Measurements from ENCODE around the gene NEDD9. TPM values are rescaled to one million over a fixed set of nuclear protein-coding genes. Genes with fewer than 3 reads are reported as not detected.

NEDD9 gene
- total and polyA plus RNA-seq, 2 of the 13 experiments (the other 11 are each of a cell fraction or from before 2014, with no cell fraction given) = 27.1 to 389 TPM

DNA sequence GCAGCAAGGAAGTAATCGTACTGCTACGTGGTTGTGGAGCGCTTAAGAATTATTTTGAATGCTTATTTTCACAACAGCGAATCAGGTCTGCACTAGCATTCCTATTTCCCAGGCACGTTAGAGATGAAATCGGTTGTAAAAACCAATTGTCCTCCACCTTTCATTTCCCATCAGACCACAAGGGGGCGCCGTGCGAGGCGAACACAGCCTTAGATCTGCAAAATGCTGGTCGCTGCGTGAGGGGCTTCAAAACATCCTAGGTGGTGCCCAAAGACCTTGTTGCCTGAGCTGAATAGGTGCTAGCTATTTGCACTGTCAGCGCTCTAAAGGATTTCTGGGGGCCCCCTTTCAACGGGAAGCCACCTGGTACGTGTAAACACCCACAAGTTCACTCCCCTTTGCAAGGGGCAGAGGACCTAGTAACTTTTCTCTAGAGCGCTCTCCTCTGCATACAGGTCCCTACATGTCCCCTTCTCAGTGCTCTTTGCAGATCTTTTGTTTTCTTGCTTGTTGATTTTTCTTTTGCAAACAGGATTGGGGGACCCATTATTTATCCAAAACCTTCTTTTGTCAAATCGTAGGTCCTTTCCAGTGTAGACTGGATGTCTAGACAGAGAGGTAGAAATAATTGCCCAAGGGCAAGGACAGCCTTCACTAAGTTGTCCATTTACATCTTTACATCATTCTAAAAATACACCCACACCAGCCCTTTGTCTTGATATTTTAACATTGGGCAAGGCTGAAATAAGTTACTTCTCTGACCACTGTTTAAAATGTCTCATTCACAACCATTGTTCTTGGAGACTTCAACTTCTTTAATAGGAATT, 59.8 kb downstream of the NEDD9 start (continued):
- TF ChIP-seq, protein P1, sequence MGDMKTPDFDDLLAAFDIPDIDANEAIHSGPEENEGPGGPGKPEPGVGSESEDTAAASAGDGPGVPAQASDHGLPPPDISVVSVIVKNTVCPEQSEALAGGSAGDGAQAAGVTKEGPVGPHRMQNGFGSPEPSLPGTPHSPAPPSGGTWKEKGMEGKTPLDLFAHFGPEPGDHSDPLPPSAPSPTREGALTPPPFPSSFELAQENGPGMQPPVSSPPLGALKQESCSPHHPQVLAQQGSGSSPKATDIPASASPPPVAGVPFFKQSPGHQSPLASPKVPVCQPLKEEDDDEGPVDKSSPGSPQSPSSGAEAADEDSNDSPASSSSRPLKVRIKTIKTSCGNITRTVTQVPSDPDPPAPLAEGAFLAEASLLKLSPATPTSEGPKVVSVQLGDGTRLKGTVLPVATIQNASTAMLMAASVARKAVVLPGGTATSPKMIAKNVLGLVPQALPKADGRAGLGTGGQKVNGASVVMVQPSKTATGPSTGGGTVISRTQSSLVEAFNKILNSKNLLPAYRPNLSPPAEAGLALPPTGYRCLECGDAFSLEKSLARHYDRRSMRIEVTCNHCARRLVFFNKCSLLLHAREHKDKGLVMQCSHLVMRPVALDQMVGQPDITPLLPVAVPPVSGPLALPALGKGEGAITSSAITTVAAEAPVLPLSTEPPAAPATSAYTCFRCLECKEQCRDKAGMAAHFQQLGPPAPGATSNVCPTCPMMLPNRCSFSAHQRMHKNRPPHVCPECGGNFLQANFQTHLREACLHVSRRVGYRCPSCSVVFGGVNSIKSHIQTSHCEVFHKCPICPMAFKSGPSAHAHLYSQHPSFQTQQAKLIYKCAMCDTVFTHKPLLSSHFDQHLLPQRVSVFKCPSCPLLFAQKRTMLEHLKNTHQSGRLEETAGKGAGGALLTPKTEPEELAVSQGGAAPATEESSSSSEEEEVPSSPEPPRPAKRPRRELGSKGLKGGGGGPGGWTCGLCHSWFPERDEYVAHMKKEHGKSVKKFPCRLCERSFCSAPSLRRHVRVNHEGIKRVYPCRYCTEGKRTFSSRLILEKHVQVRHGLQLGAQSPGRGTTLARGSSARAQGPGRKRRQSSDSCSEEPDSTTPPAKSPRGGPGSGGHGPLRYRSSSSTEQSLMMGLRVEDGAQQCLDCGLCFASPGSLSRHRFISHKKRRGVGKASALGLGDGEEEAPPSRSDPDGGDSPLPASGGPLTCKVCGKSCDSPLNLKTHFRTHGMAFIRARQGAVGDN (CRISPR knock-in tag; IDR thresholded peaks at IDR 0.05) = peak; percentile 48
- no peak for TF ChIP-seq PAWR (CRISPR knock-in tag; IDR thresholded peaks at IDR 0.05; ENCODE audit: borderline replicate concordance)
- TF ChIP-seq ZNF10 (CRISPR knock-in tag; IDR thresholded peaks at IDR 0.05; ENCODE audit: borderline replicate concordance, low read depth) = no peak
- TF ChIP-seq ZNF644 (CRISPR knock-in tag; IDR thresholded peaks at IDR 0.05; ENCODE audit: low read depth) = 0 out of 2 replicates have a peak, but pooled peaks have one; percentile 29
- TF ChIP-seq MXD4 (CRISPR knock-in tag; IDR thresholded peaks at IDR 0.05) = no peak
- 0 out of 2 replicates have a peak, but pooled peaks have one; percentile 66 for TF ChIP-seq TARDBP (CRISPR knock-in tag; IDR thresholded peaks at IDR 0.05)
- 0 out of 2 replicates have a peak, but pooled peaks have one; percentile 22 for TF ChIP-seq CBX5 (CRISPR knock-in tag; IDR thresholded peaks at IDR 0.05; ENCODE audit: borderline replicate concordance)
- no peak; the same call in 1 of the 2 replicates for TF ChIP-seq ATF1 (CRISPR knock-in tag; IDR thresholded peaks at IDR 0.05)
- TF ChIP-seq, protein P2, sequence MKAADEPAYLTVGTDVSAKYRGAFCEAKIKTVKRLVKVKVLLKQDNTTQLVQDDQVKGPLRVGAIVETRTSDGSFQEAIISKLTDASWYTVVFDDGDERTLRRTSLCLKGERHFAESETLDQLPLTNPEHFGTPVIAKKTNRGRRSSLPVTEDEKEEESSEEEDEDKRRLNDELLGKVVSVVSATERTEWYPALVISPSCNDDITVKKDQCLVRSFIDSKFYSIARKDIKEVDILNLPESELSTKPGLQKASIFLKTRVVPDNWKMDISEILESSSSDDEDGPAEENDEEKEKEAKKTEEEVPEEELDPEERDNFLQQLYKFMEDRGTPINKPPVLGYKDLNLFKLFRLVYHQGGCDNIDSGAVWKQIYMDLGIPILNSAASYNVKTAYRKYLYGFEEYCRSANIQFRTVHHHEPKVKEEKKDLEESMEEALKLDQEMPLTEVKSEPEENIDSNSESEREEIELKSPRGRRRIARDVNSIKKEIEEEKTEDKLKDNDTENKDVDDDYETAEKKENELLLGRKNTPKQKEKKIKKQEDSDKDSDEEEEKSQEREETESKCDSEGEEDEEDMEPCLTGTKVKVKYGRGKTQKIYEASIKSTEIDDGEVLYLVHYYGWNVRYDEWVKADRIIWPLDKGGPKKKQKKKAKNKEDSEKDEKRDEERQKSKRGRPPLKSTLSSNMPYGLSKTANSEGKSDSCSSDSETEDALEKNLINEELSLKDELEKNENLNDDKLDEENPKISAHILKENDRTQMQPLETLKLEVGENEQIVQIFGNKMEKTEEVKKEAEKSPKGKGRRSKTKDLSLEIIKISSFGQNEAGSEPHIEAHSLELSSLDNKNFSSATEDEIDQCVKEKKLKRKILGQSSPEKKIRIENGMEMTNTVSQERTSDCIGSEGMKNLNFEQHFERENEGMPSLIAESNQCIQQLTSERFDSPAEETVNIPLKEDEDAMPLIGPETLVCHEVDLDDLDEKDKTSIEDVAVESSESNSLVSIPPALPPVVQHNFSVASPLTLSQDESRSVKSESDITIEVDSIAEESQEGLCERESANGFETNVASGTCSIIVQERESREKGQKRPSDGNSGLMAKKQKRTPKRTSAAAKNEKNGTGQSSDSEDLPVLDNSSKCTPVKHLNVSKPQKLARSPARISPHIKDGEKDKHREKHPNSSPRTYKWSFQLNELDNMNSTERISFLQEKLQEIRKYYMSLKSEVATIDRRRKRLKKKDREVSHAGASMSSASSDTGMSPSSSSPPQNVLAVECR (CRISPR knock-in tag; IDR thresholded peaks at IDR 0.05; ENCODE audit: borderline replicate concordance) = peak; percentile 37; the same call in 1 of the 2 replicates
- TF ChIP-seq PHB2 (IDR thresholded peaks at IDR 0.05; ENCODE audit: partially characterized antibody) = no peak
- TF ChIP-seq ZNF841 (CRISPR knock-in tag; IDR thresholded peaks at IDR 0.05; ENCODE audit: borderline replicate concordance) = no peak
- no peak for TF ChIP-seq RBFOX2 (IDR thresholded peaks at IDR 0.05; ENCODE audit: low read depth, low read length)
- TF ChIP-seq TBX2 (CRISPR knock-in tag; IDR thresholded peaks at IDR 0.05; ENCODE audit: borderline replicate concordance) = no peak
- no peak; the same call in 1 of the 2 replicates for TF ChIP-seq ZNF891 (CRISPR knock-in tag; IDR thresholded peaks at IDR 0.05)
- TF ChIP-seq, protein P3, sequence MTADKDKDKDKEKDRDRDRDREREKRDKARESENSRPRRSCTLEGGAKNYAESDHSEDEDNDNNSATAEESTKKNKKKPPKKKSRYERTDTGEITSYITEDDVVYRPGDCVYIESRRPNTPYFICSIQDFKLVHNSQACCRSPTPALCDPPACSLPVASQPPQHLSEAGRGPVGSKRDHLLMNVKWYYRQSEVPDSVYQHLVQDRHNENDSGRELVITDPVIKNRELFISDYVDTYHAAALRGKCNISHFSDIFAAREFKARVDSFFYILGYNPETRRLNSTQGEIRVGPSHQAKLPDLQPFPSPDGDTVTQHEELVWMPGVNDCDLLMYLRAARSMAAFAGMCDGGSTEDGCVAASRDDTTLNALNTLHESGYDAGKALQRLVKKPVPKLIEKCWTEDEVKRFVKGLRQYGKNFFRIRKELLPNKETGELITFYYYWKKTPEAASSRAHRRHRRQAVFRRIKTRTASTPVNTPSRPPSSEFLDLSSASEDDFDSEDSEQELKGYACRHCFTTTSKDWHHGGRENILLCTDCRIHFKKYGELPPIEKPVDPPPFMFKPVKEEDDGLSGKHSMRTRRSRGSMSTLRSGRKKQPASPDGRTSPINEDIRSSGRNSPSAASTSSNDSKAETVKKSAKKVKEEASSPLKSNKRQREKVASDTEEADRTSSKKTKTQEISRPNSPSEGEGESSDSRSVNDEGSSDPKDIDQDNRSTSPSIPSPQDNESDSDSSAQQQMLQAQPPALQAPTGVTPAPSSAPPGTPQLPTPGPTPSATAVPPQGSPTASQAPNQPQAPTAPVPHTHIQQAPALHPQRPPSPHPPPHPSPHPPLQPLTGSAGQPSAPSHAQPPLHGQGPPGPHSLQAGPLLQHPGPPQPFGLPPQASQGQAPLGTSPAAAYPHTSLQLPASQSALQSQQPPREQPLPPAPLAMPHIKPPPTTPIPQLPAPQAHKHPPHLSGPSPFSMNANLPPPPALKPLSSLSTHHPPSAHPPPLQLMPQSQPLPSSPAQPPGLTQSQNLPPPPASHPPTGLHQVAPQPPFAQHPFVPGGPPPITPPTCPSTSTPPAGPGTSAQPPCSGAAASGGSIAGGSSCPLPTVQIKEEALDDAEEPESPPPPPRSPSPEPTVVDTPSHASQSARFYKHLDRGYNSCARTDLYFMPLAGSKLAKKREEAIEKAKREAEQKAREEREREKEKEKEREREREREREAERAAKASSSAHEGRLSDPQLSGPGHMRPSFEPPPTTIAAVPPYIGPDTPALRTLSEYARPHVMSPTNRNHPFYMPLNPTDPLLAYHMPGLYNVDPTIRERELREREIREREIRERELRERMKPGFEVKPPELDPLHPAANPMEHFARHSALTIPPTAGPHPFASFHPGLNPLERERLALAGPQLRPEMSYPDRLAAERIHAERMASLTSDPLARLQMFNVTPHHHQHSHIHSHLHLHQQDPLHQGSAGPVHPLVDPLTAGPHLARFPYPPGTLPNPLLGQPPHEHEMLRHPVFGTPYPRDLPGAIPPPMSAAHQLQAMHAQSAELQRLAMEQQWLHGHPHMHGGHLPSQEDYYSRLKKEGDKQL (CRISPR knock-in tag; IDR thresholded peaks at IDR 0.05; ENCODE audit: low read depth) = no peak

Data from HepG2 (cell line).